Measurements from ENCODE around the gene EBPL.
A peak's percentile ranks its signal among the peaks of the same experiment; 100 is the strongest.

Gene EBPL

GRCh38 chr13:49670828-49671227 lies 20.5 kb downstream of the EBPL start:
- no peak for DNase-seq

DNA sequence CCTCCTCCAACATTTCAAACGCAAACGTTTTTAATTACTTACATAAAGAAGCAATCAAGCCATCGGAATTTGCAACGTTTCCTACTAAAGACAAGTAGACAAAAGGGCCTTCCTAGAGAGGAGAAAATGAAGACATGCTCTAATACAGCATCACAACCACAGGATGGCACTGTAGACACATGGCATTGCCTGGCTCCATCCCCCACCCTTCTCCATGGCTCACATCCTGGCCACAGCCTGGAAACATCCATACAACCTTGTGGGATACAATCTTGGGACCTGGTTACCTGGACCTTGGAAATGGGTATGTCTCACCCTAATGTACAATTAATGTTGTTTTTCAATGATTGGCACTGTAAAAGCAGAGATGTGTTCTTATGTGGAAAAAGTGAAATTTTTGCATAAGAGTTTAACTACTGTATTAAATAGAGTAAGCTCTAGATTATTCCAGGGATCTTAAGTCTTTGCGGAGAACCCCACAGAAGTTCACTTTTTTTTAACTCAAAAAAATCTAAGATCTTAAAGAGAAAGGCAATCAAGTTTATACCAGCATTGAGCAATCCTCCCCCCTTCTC lies 21.5 kb downstream of the EBPL start:
- DNase-seq, result peak; percentile 20

- DNase-seq, result no peak
Observed at GRCh38 chr13:49667773-49668172, 23.5 kb downstream of the EBPL start.

- no peak for DNase-seq
Observed at GRCh38 chr13:49664606-49665005, 26.7 kb downstream of the EBPL start.

DNA sequence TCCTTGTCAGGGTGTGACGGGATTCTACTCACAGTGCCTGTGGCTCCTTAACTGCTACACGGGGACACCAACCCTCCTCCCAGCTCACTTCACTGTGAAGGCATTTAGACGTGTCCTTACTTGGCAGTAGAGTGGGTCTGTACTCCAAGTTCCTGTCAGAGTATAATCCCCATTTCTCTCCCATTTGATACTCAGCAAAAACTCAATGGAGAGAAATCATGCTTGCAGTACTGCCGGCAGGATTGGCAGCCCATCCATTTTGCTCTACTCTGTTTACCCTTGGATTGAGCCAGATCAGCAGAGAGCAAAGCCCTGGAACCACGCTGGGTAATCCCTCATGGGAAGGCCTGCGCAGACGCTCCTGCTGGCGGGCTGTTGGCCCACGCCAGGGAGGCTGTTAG lies 34.0 kb downstream of the EBPL start:
- no peak for DNase-seq

DNA sequence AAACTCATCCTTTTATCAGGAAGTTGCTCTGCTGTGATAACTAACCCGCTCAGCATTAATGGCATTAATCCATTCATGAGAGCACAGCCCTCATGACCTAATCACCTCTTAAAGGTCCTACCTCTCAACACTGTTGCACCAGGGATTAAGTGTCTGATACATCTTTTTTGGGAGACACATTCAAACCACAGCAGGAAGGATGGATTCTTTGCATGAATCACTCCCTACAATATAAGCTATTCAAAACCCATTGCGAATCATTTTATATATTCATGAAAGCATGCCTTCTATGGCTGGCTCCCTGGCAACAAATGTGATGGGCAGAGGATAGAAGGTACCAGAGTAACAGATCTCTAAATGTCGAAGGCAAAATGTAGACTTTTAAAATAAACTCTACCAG lies 35.4 kb downstream of the EBPL start:
- DNase-seq, result no peak

GRCh38 chr13:49654011-49654410 lies 37.3 kb downstream of the EBPL start:
- no peak for DNase-seq

- DNase-seq, result no peak
Observed at GRCh38 chr13:49653478-49653877, 37.8 kb downstream of the EBPL start.

GRCh38 chr13:49652355-49653305 lies 38.7 kb downstream of the EBPL start:
- DNase-seq, result peak; percentile 22

GRCh38 chr13:49651570-49652354 lies 39.5 kb downstream of the EBPL start:
- no peak for DNase-seq

GRCh38 chr13:49649963-49650312 lies 41.3 kb downstream of the EBPL start:
- no peak for DNase-seq

- no peak for DNase-seq
Observed at GRCh38 chr13:49649244-49649962, 41.9 kb downstream of the EBPL start.

GRCh38 chr13:49646688-49647087 lies 44.6 kb downstream of the EBPL start:
- no peak for DNase-seq

- DNase-seq, result peak; percentile 8
Observed at GRCh38 chr13:49645451-49645850, 45.8 kb downstream of the EBPL start.

DNA sequence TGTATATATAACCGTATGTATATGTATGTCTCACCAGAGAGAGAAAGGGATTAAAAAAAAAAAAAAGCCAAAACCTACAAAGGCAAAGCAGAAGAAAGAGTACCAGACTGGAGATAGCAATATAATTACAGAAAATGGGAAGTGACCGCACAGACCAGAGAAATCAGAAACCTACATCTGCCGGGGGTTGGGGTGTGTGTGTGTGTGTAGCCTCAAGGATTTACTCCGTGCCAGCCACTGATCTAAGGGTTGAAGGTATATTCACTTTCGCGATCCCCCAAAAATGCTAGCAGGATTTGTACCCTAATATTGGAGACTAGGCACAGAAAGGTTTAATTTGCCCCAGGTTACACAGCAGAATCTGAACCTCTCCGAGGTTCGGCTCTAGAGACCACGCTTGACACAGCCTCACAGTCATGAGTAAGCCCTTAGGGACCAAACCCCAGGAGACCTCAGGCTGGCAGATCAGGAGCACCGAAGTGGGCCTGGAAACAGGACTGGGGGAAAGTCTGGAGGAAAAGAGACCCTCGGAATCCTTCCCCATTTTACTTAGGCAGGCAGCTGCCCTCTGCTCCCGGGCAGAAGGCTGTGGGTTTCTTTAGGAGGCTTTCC lies 48.1 kb downstream of the EBPL start:
- no peak for DNase-seq

GRCh38 chr13:49641801-49642291 lies 49.4 kb downstream of the EBPL start:
- DNase-seq, result no peak

DNA sequence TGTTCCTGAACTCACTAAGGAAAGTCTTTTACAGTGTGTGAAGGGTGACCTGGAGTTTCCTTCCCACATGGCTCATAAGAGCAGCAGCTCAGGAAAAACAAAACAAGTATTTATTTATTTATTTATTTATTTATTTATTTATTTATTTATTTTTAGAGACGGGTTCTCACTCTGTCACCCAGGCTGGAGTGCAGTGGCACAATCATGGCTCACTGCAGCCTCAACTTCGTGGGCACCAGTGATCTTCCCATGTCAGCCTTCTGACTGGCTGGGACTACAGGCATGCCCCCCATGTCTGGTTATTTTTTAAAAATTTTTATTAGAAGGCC lies 52.6 kb downstream of the EBPL start:
- DNase-seq, result no peak

DNA sequence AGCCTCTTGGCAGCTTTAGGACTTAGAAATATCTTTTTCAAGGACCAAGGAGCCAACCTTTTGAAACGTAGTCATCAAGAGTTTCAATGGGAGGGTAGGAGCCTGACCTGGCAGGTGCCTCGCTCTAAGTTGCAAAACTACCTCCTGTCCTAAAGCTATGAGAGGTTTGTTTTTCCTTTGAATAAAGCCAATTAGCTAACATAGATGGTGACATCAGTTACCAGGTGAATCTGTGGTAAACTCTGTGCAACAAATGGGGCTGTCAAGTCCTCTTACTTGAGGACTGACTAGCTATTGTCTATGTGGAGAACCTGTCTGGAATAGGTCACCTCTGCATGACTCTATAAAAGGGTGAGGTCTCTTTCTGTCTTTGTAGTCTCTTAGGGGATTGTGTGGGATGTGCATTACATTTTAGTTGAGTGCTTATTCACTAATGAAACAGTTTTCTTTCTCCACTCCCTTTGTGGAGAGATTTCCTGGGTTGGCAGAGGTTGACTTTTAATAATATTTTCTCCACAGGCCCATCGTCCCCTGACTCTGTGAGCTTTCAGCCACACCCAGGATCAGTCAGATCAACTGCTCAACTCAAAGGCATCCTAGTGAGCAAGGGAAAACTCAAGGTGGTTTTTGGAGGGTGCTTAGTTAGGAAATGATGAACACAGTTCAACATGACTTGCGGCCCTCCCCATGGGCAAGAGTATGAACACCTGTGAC lies 53.1 kb downstream of the EBPL start:
- no peak for DNase-seq

- DNase-seq, result no peak
Observed at GRCh38 chr13:49636705-49637104, 54.6 kb downstream of the EBPL start.

DNA sequence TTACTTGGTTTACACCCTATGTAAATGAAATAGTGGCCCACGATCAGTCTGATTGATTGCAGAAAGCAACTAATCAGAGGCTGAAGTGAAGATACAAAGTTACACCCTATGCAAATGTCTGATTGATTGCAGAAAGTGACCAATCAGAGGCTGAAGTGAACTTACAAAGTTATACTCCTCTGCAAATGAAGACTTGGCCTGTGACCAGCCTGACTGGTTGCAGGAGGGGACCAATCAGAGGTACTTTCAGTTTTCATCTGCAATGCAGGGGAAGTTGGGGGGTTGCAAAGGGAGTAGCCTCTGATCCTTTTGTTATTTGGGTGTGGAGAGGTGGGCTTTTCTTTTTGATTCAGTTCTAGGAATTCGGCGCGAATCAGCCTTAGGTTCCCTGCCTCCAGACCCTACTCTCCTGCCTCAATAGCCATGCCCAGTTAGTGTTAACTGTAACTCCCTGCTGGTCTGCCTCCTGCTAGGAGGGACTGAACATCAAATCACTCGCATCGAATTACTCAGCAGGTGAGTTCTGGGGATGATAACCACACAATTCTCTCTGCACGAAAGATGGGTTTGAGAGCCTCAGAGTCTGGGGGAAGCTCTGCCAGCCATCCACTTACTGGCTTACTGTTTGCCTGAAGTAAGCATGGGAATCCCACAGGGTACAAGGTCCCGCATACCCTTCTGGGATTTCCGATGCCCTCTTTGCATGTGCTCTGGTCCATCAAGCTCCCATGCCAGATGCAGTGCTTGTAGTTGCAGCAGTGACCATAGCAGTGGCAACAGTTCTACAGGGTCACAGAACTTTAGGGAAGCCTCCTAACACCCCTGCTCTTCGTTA lies 55.5 kb downstream of the EBPL start:
- no peak for DNase-seq

DNA sequence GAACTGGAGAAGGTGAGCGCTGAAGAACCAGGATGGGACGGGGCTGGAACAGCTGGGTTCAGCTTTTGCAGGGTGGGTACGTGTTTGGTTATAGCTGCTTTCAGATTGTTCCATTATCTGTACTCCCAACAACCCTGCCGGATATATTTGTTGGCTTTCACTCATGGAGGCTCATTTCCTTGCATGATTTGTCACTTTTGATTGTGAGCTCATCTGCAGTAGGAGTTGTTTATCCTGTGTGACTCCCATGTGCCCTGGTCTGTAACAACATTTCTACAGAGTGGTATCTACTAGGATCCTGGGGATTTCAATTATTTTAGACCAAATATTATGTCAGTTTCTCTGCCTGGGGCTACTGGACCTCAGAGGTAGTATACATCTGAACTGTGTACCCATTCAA lies 57.6 kb downstream of the EBPL start:
- DNase-seq, result no peak
